Hematopoietic multipotent progenitor cell treated with erythropoietin and hydrocortisone succinate and interleukin-3 and kit ligand, for 6 days (in vitro differentiated cells): ENCODE data around the gene ATP10D.
"Not testable (repeated sequence)": the region's sequence is repeated elsewhere in the genome, so short reads cannot be mapped to it uniquely, and the experiment has no call there.

Experiments
- DNase-seq: peaks from one replicate; pipeline ENCODE4 v3.0.0-alpha.2; 2015

Gene ATP10D

GRCh38 chr4:47490550-47490949, 5.5 kb downstream of the ATP10D start:
- peak; percentile 57 for DNase-seq

GRCh38 chr4:47493238-47494123, 8.4 kb downstream of the ATP10D start:
- no peak for DNase-seq

- no peak for DNase-seq
These were observed 9.0 kb downstream of the ATP10D start for GRCh38 chr4:47494124-47494430.

GRCh38 chr4:47498899-47499298, 13.8 kb downstream of the ATP10D start:
- no peak for DNase-seq

- DNase-seq: no peak
These were observed 14.6 kb downstream of the ATP10D start for GRCh38 chr4:47499700-47500099.

- DNase-seq: no peak
These were observed 15.7 kb downstream of the ATP10D start for GRCh38 chr4:47500776-47501175.

GRCh38 chr4:47505147-47505546, 20.1 kb downstream of the ATP10D start:
- DNase-seq: no peak

- no peak for DNase-seq
These were observed 20.6 kb downstream of the ATP10D start for GRCh38 chr4:47505666-47506065.

GRCh38 chr4:47510506-47511143, 25.6 kb downstream of the ATP10D start:
- DNase-seq: peak; percentile 39

GRCh38 chr4:47513461-47513860, 28.4 kb downstream of the ATP10D start:
- DNase-seq: no peak

GRCh38 chr4:47519239-47519883, 34.3 kb downstream of the ATP10D start:
- no peak for DNase-seq

- DNase-seq: no peak
These were observed 40.2 kb downstream of the ATP10D start for GRCh38 chr4:47525154-47525819.

- no peak for DNase-seq
These were observed 41.2 kb downstream of the ATP10D start for GRCh38 chr4:47526281-47526680.

- DNase-seq: not testable (repeated sequence)
These were observed 43.6 kb downstream of the ATP10D start for GRCh38 chr4:47528646-47529045.

- no peak for DNase-seq
These were observed 45.7 kb downstream of the ATP10D start for GRCh38 chr4:47530801-47531200.

GRCh38 chr4:47531241-47531953, 46.3 kb downstream of the ATP10D start:
- DNase-seq: peak; percentile 67

- no peak for DNase-seq
These were observed 46.9 kb downstream of the ATP10D start for GRCh38 chr4:47531954-47532321.

- DNase-seq: no peak
These were observed 47.6 kb downstream of the ATP10D start for GRCh38 chr4:47532658-47533057.

- DNase-seq: no peak
These were observed 48.7 kb downstream of the ATP10D start for GRCh38 chr4:47533689-47534347.

- DNase-seq: no peak
These were observed 49.7 kb downstream of the ATP10D start for GRCh38 chr4:47534772-47535171.

- DNase-seq: no peak
These were observed 50.6 kb downstream of the ATP10D start for GRCh38 chr4:47535567-47536147.

GRCh38 chr4:47536966-47537365, 51.9 kb downstream of the ATP10D start:
- no peak for DNase-seq
